Hindlimb muscle (tissue), 1 donor: ENCODE results near the gene SEPTIN14. TPM values are rescaled to one million over a fixed set of nuclear protein-coding genes. Genes with fewer than 3 reads are reported as not detected.
"Not testable (repeated sequence)": the region's sequence is repeated elsewhere in the genome, so short reads cannot be mapped to it uniquely, and the experiment has no call there.

Experiments used
- DNase-seq: peaks from one replicate; pipeline ENCODE4 v3.0.0-alpha.2; 2013
- polyA plus RNA-seq: library from polyadenylated mRNA; unstranded; fragments of 120-200 nt; gene quantifications from one replicate; pipeline ENCODE4 v1.2.1, GENCODE V29; 2013; ENCODE audit not compliant: insufficient read length

The SEPTIN14 gene
- polyA plus RNA-seq, 1 donor, result 0.19 TPM

DNA sequence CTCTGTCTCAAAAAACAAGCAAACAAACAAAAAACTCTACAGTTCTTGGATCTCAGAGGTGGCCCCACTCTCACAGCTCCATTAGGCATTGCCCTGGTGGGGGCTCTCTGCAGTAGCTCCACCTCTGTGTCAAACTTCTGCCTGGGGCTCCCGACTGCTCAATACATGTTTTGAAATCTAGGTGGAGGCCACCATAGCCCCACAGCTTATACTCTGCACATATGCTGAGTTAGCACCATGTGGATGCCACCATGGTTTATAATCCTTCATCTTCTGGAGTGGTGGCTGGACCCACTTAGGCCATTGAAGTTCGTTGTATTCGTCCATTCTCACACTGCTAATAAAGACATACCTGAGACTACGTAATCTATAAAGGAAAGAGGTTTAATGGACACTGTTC, 78.4 kb downstream of the SEPTIN14 start:
- no peak for DNase-seq

DNA sequence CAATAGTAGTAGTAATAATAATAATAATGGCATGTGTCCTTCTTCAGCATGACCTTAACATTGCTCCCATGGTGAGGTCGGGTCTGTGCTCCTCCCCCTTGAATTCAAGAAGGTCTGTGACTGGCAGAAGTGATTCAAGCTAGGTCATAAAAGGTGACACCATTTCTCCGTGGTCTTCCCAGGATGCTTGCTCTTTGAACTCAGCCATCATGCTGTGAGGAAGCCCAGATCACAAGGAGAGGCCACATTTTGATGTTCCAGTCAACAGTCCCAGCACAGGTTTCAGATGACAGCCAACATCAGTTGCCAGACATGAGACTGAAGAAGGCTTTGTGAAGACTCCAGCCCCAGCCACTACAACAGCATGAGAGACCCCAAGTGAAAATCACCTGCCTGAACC, 83.9 kb downstream of the SEPTIN14 start:
- DNase-seq, result no peak

DNA sequence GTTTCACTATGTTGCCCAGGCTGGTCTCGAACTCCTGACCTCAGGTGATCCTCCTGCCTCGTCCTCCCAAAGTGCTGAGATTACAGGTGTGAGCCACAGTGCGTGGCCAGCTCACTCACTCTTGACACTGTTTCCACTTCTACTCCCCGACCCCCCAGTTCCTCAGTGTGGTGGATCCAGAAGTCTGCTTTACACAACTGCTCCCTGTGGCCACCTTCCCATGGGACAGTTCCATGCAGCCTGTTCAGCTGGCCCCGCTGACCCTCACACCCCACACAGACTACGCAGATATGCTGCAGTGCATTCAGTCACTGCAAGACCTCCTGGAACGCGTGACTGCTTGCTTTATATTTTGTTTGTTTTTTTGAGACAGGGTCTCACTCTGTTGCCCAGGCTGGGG, 86.4 kb downstream of the SEPTIN14 start:
- no peak for DNase-seq

DNA sequence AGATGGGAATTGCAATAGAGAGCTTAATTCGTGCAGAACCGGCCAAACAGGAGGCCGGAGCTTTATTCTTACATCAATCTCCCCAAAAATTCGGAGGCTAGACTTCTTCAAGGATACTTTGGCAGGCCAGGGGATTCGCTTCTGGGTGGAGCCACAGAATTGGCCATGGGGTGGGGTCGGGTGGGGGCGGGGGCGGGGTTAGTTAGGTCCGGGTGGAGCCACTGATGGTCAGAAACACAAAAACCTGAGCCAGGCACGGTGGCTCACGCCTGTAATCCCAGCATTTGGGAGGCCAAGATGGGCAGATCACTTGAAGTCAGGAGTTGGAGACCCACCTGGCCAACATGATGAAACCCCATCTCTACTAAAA, 87.5 kb downstream of the SEPTIN14 start:
- no peak for DNase-seq

DNA sequence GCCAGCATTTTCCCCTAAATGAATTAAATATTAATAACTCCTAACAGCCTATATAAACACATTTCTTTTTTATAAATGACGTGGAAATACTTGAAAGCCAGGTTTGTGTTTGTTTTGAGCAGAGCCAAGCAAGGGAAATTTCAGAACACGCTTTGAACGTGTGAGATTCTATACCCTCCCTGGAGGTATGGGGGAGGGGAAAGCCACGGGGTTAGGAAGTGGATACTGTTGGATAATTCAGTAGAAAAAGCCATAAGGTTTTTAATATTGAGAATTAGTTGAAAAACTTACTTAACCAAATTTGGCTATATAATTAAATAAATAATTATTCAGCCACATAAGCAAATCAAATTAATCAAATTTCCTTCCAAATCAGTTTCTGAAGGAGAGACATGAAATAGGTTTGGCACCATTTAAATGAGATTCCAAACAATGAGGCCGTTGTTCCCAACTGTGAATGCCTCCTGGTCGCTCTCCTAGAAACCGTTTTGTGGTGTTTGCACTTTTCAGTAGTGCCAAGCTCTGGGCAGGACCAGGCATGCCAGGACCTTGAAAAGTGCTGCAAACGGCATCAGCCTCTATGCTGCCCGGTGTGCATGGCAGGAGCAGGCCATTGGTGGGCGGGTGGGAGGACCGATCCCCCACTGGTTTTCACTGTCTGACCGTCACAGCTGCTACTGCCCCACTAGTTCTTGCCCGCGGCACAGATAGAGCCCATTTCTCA, 88.1 kb downstream of the SEPTIN14 start:
- no peak for DNase-seq

DNA sequence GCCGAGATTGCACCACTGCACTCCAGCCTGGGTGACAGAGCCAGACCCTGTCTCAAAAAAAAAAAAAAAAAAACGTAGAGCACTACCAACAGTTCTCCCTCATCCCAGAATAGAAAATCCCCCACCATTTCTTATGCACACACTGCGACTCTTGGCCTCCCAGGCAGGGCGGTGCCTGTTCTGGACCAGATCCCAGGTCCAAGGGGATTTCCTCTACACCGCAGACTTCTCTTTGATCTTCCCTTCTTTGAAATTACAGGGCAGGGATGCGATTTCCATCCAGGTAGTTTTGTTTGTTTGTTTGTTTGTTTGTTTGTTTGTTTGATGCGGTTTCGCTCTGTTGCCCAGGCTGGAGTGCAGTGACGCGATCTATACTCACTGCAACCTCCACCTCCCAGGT, 91.8 kb downstream of the SEPTIN14 start:
- DNase-seq, result no peak

DNA sequence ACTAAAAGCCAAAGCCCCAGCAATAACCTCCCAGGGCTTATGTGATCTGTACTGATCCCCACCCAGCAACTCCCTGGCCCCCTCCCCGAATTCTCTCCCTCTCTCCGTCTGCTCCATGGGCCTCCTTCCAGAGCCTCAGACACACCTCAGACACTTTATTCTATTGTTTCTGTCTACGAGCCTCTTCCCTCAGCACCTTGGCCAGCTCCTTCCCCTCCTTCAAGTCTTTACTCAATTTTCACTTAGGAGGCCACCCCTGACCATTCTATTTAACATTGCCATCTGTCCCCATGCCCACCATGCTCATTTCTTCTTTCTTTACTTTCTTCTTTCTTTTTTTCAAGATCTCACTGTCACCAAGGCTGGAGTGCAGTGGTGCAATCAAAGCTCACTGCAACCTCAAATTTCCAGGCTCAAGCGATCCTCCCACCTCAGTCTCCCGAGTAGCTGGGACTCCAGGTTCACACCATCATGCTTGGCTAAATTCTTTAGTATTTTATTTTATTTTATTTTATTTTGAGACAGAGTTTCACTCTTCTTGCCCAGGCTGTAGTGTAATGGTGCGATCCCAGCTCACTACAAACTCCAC, 109.2 kb downstream of the SEPTIN14 start:
- DNase-seq, result not testable (repeated sequence)

DNA sequence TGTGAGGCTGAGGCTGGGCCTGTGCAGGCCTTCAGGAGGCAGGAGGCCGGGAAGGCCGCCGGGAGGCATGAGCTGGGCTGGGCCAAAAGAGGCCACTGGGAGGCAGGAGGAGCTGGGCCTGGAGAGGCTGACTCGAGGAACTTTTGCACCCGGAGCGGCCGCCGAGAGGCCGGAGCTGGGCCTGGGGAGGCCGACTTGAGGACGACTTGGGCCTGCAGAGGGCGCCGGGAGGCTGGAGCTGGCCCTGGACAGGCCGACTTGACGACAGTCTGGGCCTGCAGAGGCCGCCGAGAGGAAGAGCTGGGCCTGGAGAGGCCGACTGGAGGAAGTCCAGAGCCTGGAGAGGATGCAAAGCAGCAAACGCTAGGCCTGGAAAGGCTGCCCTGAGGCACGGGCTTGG, 117.8 kb downstream of the SEPTIN14 start:
- DNase-seq, result not testable (repeated sequence)

Other genes with a start within 250 kb of the SEPTIN14 start
- gene ZNF713, start 24.7 kb upstream of the SEPTIN14 start, polyA plus RNA-seq, result 9.5 TPM
- 10.7 TPM for gene MRPS17, start 89.1 kb upstream of the SEPTIN14 start, polyA plus RNA-seq
- gene NIPSNAP2, start 101.8 kb upstream of the SEPTIN14 start, polyA plus RNA-seq, result 90.7 TPM
- 16.2 TPM for gene PSPH, start 188.7 kb upstream of the SEPTIN14 start, polyA plus RNA-seq
- gene CCT6A, start 189.0 kb upstream of the SEPTIN14 start, polyA plus RNA-seq, result 130 TPM
- 60.2 TPM for gene SUMF2, start 201.5 kb upstream of the SEPTIN14 start, polyA plus RNA-seq
- 55.4 TPM for gene PHKG1, start 230.2 kb upstream of the SEPTIN14 start, polyA plus RNA-seq
- 238 TPM for gene CHCHD2, start 243.7 kb upstream of the SEPTIN14 start, polyA plus RNA-seq